ENCODE data around the gene PEX1. TPM values are rescaled to one million over a fixed set of nuclear protein-coding genes. Genes with fewer than 3 reads are reported as not detected.
"Not testable (repeated sequence)": the region's sequence is repeated elsewhere in the genome, so short reads cannot be mapped to it uniquely, and the experiment has no call there.

The PEX1 gene
- total RNA-seq, 3 donors from 2014 or later: 20.2 to 52.8 (median 34.4) TPM

GRCh38 chr7:92489634-92490033 lies 38.7 kb downstream of the PEX1 start:
- no peak overlapping the region for H3K27ac ChIP-seq
- H3K4me3 ChIP-seq: no peak overlapping the region
- intact Hi-C loops (cut with DNase I; ENCODE audit: low total_unique reads): no loop called here
- TF ChIP-seq CTCF (IDR thresholded peaks at IDR 0.05): no peak
- no peak for TF ChIP-seq POLR2AphosphoS5 (IDR thresholded peaks at IDR 0.05)
- no peak for TF ChIP-seq POLR2A (IDR thresholded peaks at IDR 0.05)
- DNase-seq (ENCODE audit: low spot score in 2 of 2): no peak
- H3K27me3 ChIP-seq: no peaks in the 10 kb centered on the region
- H3K4me1 ChIP-seq: no peaks in the 10 kb centered on the region
- no peaks in the 10 kb centered on the region for H3K9me3 ChIP-seq
- peaks cover 14% of the 10 kb centered on the region for H3K36me3 ChIP-seq

GRCh38 chr7:92487804-92488203 lies 40.5 kb downstream of the PEX1 start:
- Histone ChIP-seq H3K27ac (no peak overlapping the region), H3K4me1 (no peaks in the 10 kb centered on the region), H3K36me3 (peaks cover 14% of the 10 kb centered on the region), H3K9me3 (no peaks in the 10 kb centered on the region), H3K27me3 (no peaks in the 10 kb centered on the region), H3K4me3 (no peak overlapping the region)
- TF ChIP-seq POLR2A (IDR thresholded peaks at IDR 0.05) (no peak), POLR2AphosphoS5 (IDR thresholded peaks at IDR 0.05) (no peak), CTCF (IDR thresholded peaks at IDR 0.05) (no peak)
- intact Hi-C loops (cut with DNase I; ENCODE audit: low total_unique reads): no loop called here
- no peak for DNase-seq (ENCODE audit: low spot score in 2 of 2)

- no peak for TF ChIP-seq POLR2A (IDR thresholded peaks at IDR 0.05)
- TF ChIP-seq CTCF (IDR thresholded peaks at IDR 0.05): no peak
- TF ChIP-seq POLR2AphosphoS5 (IDR thresholded peaks at IDR 0.05): no peak
- Histone ChIP-seq H3K9me3 (no peaks in the 10 kb centered on the region), H3K4me1 (no peaks in the 10 kb centered on the region), H3K27ac (no peak overlapping the region), H3K4me3 (no peak overlapping the region), H3K36me3 (peaks cover 8% of the 10 kb centered on the region), H3K27me3 (no peaks in the 10 kb centered on the region)
- intact Hi-C loops (cut with DNase I; ENCODE audit: low total_unique reads): no loop called here
- no peak for DNase-seq (ENCODE audit: low spot score in 2 of 2)
Observed at GRCh38 chr7:92485974-92486373, 42.3 kb downstream of the PEX1 start.

GRCh38 chr7:92485267-92485892 lies 42.9 kb downstream of the PEX1 start:
- Histone ChIP-seq H3K27me3 (no peaks in the 10 kb centered on the region), H3K4me3 (no peak overlapping the region), H3K9me3 (no peaks in the 10 kb centered on the region), H3K27ac (no peak overlapping the region), H3K36me3 (peaks cover 8% of the 10 kb centered on the region), H3K4me1 (no peaks in the 10 kb centered on the region)
- intact Hi-C loops (cut with DNase I; ENCODE audit: low total_unique reads): no loop called here
- DNase-seq (ENCODE audit: low spot score in 2 of 2): no peak
- TF ChIP-seq CTCF (IDR thresholded peaks at IDR 0.05) (no peak), POLR2AphosphoS5 (IDR thresholded peaks at IDR 0.05) (no peak), POLR2A (IDR thresholded peaks at IDR 0.05) (no peak)

GRCh38 chr7:92484226-92484625 lies 44.1 kb downstream of the PEX1 start:
- intact Hi-C loops (cut with DNase I; ENCODE audit: low total_unique reads); DNase-seq (ENCODE audit: low spot score in 2 of 2); H3K36me3 ChIP-seq; H3K4me1 ChIP-seq; H3K4me3 ChIP-seq; H3K27me3 ChIP-seq; H3K27ac ChIP-seq; H3K9me3 ChIP-seq: not testable (repeated sequence)

GRCh38 chr7:92483624-92484023 lies 44.7 kb downstream of the PEX1 start:
- intact Hi-C loops (cut with DNase I; ENCODE audit: low total_unique reads); H3K36me3 ChIP-seq; H3K9me3 ChIP-seq: not testable (repeated sequence)

GRCh38 chr7:92479146-92479545 lies 49.2 kb downstream of the PEX1 start:
- H3K27ac ChIP-seq; H3K36me3 ChIP-seq; H3K4me1 ChIP-seq; H3K27me3 ChIP-seq; H3K9me3 ChIP-seq; H3K4me3 ChIP-seq; intact Hi-C loops (cut with DNase I; ENCODE audit: low total_unique reads); DNase-seq (ENCODE audit: low spot score in 2 of 2): not testable (repeated sequence)

More at GRCh38 chr7:92483624-92484023, 44.7 kb downstream of the PEX1 start:
- H3K4me3 ChIP-seq; H3K4me1 ChIP-seq; DNase-seq (ENCODE audit: low spot score in 2 of 2); H3K27me3 ChIP-seq; H3K27ac ChIP-seq: not testable (repeated sequence)
